Muscle layer of colon (tissue), 2 donors: ENCODE results near the gene UCP2.

ENCODE experiments used
- H3K27ac ChIP-seq: one replicate; pipeline ENCODE4 v1.7.0; 2013; ENCODE audit warnings: low read depth, mild to moderate bottlenecking, low read length, moderate library complexity
- H3K27me3 ChIP-seq, 2 donors: one replicate each; pipeline ENCODE4 v1.7.0; 2013; ENCODE audit warnings: low read length in 2 of 2, mild to moderate bottlenecking in 2 of 2; ENCODE audit not compliant: insufficient read depth in 2 of 2, control insufficient read depth in 1 of 2
- H3K36me3 ChIP-seq: one replicate; pipeline ENCODE4 v1.7.0; 2013; ENCODE audit warnings: mild to moderate bottlenecking, low read length; ENCODE audit not compliant: insufficient read depth
- H3K4me1 ChIP-seq: one replicate; pipeline ENCODE4 v1.7.0; 2013; ENCODE audit warnings: mild to moderate bottlenecking, low read length; ENCODE audit not compliant: insufficient read depth
- H3K4me3 ChIP-seq, 2 donors: one replicate each; pipeline ENCODE4 v1.7.0; 2013; ENCODE audit warnings: low read length in 2 of 2, low read depth in 1 of 2, mild to moderate bottlenecking in 1 of 2, moderate library complexity in 1 of 2
- H3K9ac ChIP-seq: one replicate; pipeline ENCODE4 v1.7.0; 2013; ENCODE audit warnings: low read length
- H3K9me3 ChIP-seq: one replicate; pipeline ENCODE4 v1.7.0; 2013; ENCODE audit warnings: mild to moderate bottlenecking, low read length
- donor health status: abdominal sarcoma.
- donor health status: Adenocarcinoma of cecum.

Gene UCP2

DNA sequence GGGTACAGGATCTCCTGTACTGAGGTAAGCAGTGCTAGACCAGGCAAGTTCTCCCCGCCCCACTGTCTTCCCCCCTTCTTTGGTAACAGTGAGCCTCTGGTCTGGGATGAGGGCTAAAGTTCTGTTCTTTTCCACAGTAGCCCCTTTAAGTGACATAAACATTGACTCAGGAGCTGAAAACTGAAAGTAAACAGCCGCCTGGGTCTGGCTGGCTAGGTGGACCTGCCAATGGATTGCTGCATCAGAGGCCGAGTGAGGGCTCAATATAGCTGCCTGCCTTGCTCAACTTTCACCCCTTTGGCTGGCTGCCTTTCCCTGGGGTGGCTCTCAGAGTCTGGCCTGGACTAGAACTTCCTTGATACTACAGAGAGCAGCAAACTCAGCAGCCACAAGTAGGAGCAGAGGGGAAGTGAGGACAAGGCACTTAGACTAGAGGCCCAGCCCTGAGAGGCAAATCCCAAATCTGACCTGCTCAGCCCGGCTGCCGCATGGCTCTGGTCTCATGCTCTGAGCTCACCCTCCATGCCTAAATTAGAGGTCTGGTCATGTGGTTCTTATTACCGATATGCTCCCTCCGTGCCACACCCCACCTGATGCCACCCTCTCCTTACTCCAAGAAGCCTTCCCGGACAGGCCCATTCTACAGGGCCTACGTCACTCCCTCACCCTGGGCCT lies 35.8 kb upstream of the UCP2 start:
- H3K36me3 ChIP-seq = no peaks in the 10 kb centered on the region

DNA sequence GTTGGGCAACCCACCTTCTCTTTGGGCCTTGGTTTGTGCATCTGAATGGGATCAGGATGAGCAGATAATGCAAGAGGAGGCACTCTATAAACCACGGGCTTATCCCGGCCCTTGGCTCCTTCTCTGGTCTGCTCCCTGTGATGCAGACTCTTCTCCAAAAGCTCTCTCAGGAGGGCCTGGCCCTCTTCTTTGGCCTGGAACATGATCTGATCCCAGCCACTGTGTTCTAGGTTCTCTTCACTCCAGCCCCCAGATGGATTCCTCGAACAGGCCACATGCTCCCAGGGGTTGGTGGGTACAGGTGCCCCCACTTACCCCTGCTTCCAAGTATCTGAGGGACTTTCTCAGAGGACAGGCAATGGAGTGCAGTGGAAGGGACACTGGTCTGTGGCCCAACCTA lies 35.0 kb upstream of the UCP2 start:
- Histone ChIP-seq H3K4me1 (peaks cover 31% of the 10 kb centered on the region), H3K36me3 (no peaks in the 10 kb centered on the region), H3K9ac (no peak overlapping the region), H3K27me3 (no peaks in the 10 kb centered on the region), H3K27ac (peak overlapping the region; percentile 46), H3K4me3 (no peak overlapping the region), H3K9me3 (no peaks in the 10 kb centered on the region)

More for the DNA sequence above, 35.8 kb upstream of the UCP2 start:
- H3K4me3 ChIP-seq = no peak overlapping the region
- peak overlapping the region; percentile 46 for H3K27ac ChIP-seq
- no peaks in the 10 kb centered on the region for H3K27me3 ChIP-seq
- H3K9me3 ChIP-seq = no peaks in the 10 kb centered on the region
- no peak overlapping the region for H3K9ac ChIP-seq
- H3K4me1 ChIP-seq = peaks cover 31% of the 10 kb centered on the region

DNA sequence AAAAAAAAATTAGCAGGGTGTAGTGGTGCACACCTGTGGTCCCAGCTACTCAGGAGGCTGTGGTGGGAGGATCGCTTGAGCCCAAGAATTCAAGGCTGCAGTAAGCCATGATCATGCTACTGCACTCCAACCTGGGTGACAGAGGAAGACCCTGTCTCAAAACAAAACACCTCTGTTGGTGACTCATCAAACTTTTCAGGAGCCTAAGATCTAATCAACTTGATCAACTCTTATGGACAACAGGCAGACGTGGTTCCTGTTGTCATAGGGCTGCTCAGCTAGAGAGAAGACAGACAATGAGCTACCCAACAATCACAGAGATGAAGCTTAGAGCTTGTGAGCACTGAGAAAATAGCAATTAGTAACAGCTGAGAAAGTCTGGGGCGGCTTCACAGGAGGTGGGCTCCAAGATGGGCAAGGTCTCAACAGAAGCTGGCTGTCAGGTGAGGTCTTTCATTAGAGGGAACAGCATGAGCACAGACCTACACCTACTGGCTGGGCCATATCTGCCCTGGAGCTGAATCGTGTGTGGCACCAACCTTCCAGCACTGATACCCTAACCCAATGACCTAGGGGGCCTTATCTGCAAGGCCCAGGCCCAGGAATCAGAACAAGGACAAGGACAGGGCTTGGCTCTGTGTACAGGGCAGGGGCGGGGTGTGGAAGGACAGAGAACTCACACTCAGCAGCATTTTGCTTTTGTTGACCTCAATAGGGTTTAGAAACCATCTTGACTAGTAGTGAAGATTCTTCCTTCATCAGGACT lies 33.5 kb upstream of the UCP2 start:
- no peak overlapping the region for H3K4me3 ChIP-seq
- H3K27me3 ChIP-seq = no peaks in the 10 kb centered on the region
- peaks cover 31% of the 10 kb centered on the region for H3K4me1 ChIP-seq
- H3K27ac ChIP-seq = no peak overlapping the region
- no peaks in the 10 kb centered on the region for H3K9me3 ChIP-seq
- no peak overlapping the region for H3K9ac ChIP-seq
- H3K36me3 ChIP-seq = no peaks in the 10 kb centered on the region

DNA sequence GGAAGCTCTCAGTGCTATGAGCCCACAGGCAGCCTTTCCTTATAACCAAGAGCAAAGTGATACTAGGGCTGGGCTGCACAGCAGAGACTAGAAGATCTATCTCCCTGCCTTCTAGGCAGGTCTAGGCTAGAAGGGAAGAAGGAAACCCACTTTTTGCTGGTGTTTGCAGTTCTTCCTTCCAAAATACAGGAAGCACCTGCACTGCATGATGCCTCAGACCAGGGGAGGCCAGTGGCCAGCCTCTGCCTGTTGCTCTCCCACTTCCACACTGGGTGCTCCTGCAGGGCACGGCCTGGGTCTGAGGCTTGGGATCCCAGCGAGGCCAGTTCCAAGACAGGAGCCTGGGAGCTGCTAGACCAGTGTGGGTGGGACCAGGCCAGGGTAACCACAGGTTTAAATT lies 32.2 kb upstream of the UCP2 start:
- H3K4me1 ChIP-seq = peaks cover 27% of the 10 kb centered on the region
- no peaks in the 10 kb centered on the region for H3K36me3 ChIP-seq
- no peak overlapping the region for H3K27ac ChIP-seq

DNA sequence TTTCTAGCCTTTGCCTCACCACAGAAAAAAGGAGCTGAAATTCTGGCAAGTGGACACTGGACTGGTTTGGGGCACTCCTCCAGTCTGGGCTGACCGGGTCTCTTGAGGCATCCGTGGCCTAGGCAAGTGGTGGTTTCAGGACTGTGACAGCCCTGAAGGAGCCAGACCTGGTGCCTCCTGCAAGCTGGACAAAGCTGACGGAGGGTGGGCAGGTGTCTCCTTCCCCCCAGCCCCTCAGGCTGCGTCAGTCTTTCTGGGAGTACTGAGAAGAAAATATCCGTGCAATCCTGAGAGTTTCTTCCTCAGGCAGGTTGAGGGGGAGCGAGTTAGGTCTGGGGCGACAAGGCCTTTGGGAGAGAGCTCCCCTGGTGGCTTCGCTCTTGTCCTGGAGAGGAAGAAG lies 30.5 kb upstream of the UCP2 start:
- Histone ChIP-seq H3K4me1 (peaks cover 9% of the 10 kb centered on the region), H3K36me3 (no peaks in the 10 kb centered on the region), H3K9ac (no peak overlapping the region), H3K27ac (no peak overlapping the region), H3K27me3 (no peaks in the 10 kb centered on the region), H3K4me3 (no peak overlapping the region), H3K9me3 (no peaks in the 10 kb centered on the region)

More for the DNA sequence above, 32.2 kb upstream of the UCP2 start:
- Histone ChIP-seq H3K9ac (no peak overlapping the region), H3K27me3 (no peaks in the 10 kb centered on the region), H3K9me3 (no peaks in the 10 kb centered on the region), H3K4me3 (no peak overlapping the region)

DNA sequence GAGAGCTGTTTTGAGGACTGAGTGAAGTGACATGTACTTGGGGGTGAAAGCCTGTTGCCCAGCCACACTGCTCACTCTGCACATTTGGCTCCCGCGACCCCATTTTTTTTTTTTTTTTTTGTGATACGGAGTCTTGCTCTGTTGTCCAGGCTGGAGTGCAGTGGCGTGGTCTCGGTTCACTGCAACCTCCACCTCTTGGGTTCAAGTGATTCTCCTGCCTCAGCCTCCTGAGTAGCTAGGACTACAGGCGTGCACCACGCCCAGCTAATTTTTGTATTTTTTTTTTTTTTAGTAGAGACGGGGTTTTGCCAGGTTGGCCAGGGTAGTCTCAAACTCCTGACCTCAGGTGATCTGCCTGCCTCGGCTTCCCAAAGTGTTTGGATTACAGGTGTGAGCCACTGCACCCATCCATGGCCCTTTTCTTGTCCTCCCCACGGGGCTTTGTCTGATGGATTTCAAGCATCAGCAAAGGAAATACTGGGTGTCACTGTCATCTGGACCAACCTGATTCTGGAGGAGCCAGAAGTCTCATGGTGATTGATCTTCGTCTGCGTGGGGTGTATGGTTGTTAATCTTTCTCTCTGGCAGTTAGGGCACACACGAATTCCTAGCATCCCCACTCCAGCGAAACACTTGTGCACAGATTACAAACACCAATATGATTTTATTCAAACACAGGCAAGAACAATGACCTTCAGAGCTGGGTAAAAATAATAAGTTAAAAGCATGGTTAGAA lies 29.6 kb upstream of the UCP2 start:
- Histone ChIP-seq H3K36me3 (no peaks in the 10 kb centered on the region), H3K27me3 (no peaks in the 10 kb centered on the region), H3K27ac (no peak overlapping the region), H3K4me1 (peaks cover under 1% of the 10 kb centered on the region), H3K9ac (no peak overlapping the region), H3K4me3 (no peak overlapping the region), H3K9me3 (no peaks in the 10 kb centered on the region)

DNA sequence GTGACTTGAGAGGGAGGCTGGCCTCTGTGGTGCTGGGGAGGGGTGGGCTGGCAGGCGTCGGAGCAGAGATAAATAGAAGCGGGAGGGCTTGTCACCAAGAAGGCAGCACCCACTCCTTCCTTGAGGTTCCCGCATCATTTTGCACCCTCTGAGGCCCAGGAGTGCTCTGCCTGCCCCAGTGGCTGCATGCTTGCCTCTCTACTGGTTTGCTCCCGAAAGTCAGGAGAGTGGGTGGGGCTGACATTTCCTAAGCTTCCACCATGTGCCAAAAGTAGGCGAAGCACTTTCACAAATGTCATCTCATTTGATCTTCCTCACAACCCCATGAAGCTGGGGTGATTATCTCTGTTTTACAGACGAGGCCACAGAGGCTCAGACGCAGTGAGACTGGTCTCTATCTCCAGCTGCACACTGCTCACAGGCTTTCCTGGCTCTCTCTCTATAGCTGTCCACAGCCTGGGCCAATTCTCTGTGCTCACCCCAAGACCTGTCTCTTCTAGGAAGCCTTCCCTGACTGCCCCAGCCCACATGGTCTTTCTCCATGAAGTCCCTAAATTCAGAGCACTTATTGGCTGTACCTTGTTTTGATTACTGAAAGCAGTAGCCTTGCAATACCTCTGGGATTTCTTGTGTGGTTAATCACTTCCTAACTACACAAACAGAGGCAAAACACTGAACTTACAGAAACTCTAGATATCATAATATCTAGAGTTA lies 28.9 kb upstream of the UCP2 start:
- H3K4me1 ChIP-seq = no peaks in the 10 kb centered on the region
- no peaks in the 10 kb centered on the region for H3K36me3 ChIP-seq
- no peak overlapping the region for H3K27ac ChIP-seq
- H3K4me3 ChIP-seq = no peak overlapping the region
- no peak overlapping the region for H3K9ac ChIP-seq
- no peaks in the 10 kb centered on the region for H3K9me3 ChIP-seq
- no peaks in the 10 kb centered on the region for H3K27me3 ChIP-seq

DNA sequence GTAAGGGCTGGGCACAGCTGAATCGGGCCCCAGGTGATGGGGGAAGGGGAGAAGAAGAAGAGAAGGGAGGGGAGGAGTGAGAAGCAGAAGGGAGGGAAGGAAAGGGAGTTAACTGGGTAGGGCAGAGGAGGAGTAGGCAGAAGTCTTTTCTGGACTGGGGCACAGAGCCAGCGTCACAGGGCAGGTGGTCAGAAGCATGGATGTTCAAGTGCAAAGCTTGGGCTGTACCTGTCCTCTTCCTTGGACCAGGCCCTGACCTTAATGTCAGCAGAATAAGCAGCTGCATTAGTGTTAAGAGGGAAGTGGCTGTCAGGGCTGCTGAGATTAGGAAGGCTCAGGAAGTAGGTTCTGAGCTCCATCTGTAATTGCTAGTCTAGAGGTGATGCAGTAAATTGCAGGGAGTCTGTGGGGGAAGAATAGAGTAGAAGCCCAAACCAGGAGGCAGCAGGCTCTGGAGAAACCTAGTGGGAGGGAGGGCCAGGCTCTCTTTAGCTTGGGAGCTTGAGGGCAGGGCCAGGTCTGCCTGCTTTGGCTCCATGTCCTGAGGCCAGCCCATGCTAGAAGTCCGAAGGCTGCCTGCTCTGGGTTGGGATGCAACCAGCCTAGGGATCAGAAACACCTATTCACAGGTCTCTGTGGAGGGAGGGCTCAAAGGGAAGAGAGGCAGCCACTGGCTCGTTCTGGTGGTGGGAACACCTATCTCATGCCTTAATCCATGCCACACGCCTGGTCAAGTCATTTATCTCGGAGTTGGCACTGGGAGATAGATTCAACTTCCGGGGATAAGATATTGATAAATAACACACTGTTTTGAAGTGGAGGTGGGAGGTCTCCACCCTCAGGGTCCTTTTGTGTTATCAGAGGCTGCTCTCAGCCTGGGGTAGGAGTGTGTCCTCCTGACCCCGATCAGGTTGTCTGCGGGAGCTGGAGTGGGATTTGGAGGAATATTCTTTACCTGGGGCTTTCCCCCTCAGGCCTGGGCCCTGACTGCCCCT lies 28.0 kb upstream of the UCP2 start:
- Histone ChIP-seq H3K27me3 (no peaks in the 10 kb centered on the region), H3K4me3 (no peak overlapping the region), H3K9ac (no peak overlapping the region), H3K4me1 (no peaks in the 10 kb centered on the region), H3K9me3 (no peaks in the 10 kb centered on the region), H3K27ac (no peak overlapping the region), H3K36me3 (no peaks in the 10 kb centered on the region)

DNA sequence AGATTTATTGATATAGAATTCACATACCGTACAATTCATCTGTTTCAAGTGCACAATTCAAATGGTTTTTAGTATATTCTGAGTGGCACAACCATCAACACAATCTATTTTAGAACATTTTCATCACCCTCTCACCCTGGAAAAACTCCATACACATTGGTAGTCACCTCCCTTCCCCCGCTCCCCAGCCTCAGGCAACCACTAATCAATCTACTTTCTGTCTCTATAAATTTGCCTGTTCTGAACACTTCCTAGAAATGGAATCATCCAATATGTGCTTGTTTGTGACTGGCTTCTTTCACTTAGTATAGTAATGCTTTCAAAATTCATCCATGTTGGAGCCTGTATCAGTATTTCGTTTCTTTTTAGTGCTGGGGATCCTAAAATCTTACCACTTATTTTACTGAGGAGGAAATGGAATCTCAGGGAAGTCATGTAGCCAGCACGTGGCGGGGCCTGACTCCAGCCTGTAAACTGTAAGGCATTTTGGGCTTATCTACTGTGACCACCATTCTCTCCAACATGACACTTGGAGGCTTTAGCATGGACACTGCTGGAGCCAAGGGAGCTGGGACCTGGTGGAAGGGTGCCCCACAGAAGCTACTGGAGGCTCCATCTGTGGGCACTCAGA lies 27.1 kb upstream of the UCP2 start:
- Histone ChIP-seq H3K9me3 (no peaks in the 10 kb centered on the region), H3K4me1 (no peaks in the 10 kb centered on the region), H3K9ac (no peak overlapping the region), H3K4me3 (no peak overlapping the region), H3K27me3 (no peaks in the 10 kb centered on the region), H3K27ac (no peak overlapping the region), H3K36me3 (no peaks in the 10 kb centered on the region)

DNA sequence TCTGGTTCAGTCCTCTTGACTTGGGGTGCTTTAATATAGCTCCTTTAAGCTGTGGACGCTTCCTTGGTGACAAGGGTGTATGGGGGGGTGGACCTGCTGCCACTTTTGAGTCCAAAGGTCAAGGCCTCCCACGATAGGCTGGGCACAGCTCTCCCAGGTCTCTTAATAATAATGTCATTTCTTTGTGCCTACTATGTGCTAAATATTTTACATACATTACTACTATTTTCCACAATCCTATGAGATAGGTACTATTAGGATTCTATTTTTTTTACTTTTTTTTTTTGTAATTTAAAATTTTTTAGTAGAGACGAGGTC lies 26.5 kb upstream of the UCP2 start:
- H3K4me1 ChIP-seq = no peaks in the 10 kb centered on the region
- no peak overlapping the region for H3K4me3 ChIP-seq
- no peaks in the 10 kb centered on the region for H3K9me3 ChIP-seq
- no peak overlapping the region for H3K9ac ChIP-seq
- no peak overlapping the region for H3K27ac ChIP-seq
- no peaks in the 10 kb centered on the region for H3K27me3 ChIP-seq
- no peaks in the 10 kb centered on the region for H3K36me3 ChIP-seq
